Measurements from ENCODE around the gene ARID1A.

- no peak for TF ChIP-seq CTCF (IDR thresholded peaks at IDR 0.05; ENCODE audit: low read length)
- no peak for TF ChIP-seq EZH2 (IDR thresholded peaks at IDR 0.05; ENCODE audit: borderline replicate concordance, low read length)
Measured at GRCh38 chr1:26740952-26741351, 45.1 kb downstream of the ARID1A start.

All from OCI-LY1 (cell line).